AG08396 (cell line): Measurements from ENCODE around the gene ATRN.

ENCODE experiments used
- DNase-seq: peaks from one replicate; pipeline ENCODE4 v3.0.0; 2012; ENCODE audit warnings: low spot score, mixed read lengths

Gene ATRN

DNA sequence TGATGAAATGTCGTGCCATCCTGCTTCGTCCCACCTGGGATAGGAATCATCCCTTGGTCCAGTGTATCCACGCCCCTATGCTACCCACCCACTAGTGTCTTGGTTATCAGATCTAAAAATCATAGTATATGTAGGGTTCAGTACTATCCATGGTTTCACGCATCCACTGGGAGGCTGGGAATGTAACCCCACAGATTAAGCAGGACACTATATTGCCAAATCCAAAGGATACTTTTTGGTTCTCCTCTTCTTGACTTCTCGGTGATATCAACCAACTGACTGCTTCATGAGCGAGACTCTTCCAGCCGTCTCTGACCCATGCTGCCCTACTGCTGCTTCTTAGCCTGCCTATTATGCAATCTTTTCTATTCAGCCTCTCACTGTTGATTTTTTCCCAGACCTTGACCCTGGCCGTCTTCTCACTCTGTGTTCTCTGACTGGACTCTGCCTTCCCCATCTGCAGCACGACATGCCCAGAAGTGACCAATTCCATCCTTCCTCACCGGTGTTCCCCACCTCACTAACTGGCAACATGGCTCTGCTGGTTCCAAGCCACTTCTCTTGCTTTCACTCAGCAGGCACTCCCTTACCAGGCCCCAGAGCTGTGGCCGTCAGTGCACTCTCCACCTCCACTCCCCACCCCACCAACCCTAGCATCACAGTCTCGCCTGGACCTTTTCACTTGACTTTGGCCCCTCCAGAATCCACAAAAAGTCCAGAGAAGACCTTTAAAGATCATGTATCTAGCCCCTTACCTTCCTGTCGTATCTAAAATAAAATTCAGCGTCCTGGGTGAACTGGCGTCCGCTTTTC lies 157.9 kb downstream of the ATRN start:
- no peak for DNase-seq

DNA sequence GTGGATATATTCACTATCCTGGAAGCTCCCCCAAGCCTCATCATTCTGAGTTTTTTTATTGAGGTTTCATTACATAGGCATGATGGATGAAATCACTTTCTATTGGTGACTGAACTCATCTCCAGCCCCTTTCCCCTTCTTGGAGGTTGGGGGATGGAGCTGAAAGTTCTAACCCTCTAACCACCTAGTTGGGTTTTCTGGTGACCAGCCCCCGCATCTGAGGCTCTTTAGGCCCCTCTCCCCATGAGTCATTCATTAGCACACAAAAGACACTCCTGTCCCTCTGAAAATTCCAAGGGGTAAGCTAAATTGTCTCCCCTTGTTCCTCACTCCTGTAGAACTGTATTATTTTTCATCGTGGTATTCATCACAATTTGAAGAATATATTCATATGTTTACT lies 159.1 kb downstream of the ATRN start:
- DNase-seq, result no peak

DNA sequence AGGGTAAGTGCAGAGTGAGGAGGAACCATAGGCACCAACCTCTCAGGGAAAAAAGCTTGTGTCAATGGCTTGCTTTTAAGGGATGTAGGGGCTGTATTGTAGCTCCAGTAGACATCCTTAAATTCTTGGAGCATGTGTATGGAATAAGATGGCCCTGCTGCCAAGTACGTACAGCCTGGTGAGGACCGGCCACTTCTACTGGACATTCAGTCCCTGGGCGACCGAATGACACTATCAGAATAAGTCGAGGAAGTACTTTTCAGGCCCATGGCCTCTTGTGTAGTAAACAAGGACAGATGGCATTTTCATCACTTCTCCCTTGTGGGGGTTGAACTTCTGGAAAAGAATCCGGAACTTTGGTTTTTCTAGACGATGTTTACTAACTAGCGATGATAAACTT lies 159.6 kb downstream of the ATRN start:
- DNase-seq, result no peak

DNA sequence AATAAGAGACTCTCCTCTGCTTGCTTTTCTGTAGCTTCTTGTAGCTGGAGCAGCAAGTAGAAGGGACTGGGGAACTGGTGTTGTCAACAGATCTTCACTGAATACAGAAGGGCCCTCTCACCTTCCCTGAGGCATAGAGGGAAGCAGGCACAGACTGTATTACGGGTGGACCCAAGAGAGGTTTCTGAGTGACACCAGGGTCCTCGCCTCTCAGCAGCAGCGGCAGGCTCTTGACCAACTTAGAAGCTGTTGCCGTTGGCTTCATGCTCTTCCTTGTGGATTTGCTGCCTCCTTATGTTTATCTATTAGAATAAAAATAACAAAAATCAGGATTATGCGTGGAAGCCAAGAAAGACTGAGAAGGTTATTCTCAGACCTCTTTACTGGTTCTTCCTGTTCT lies 160.7 kb downstream of the ATRN start:
- DNase-seq, result no peak

DNA sequence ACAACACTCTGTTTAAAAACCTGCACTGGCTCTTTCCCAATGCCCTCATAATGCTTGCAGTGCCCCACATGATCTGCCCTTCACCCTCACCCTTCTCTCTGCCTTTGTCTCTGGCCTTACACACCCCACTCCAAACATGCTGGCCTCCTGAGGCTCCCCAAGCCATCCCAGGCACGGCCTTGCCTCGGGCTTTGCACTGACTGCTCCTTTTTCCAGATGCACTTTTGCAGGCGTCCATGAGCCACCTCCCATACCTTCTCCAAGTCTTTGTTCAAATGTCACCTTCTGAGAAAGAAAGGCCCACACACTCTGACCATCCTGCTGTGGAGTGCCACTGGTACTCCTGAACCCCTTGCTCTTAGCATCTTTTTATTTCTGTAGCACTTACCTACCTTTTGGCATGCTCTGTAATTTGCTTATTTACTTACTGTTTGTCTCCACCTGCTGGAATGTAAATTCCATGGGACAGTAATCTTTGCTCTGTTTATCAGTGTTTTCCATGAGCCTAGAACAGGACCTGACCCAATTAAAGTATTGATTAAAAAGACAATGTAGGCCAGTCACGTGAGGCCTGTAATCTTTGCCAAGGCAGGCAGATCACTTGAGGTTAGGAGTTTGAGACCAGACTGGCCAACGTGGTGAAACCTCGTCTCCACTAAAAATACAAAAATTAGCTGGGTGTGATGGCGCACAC lies 161.6 kb downstream of the ATRN start:
- DNase-seq, result no peak

DNA sequence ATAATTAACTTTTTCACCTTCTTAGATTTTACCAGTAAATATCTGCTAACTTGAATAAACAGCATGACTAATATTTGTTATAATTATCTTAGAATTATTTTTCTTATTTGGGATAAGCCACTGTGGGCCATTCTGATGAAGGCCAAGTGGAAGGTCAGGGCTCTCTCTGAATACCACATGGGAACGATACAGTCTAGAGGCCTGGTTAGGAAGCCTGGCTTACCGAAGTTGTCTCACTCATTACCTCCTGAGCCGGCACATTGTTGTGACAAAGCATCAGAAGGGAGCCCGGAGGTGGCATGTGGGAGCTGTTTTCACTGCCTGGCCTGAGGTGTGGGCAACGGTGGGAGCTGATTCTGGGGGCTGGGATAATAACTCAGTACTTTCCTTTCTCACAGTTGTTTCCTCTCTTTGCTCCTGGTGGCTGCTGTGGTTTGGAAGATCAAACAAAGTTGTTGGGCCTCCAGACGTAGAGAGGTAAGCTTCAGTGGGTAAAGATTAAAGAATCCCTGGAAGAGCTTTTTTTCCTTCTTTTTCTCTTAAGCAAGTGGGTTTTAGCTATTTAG lies 163.2 kb downstream of the ATRN start:
- no peak for DNase-seq

DNA sequence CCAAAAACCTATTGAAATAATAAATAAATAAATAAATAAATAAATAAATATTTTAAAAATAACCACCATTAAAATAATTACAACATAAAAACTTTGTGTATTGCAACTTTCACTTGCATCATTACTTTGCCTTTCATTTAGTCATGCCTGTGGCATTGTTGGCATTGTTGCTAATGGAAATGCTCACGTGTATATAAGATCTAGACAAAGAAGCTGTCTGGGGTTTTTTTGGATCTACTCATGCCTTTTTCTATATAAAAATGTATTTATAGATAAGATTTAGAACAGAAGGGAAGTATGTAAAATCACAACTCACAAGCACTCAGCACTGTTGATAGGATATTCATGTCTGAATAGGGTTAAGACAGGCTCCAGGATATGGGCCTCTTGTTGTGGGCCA lies 164.5 kb downstream of the ATRN start:
- DNase-seq, result no peak

DNA sequence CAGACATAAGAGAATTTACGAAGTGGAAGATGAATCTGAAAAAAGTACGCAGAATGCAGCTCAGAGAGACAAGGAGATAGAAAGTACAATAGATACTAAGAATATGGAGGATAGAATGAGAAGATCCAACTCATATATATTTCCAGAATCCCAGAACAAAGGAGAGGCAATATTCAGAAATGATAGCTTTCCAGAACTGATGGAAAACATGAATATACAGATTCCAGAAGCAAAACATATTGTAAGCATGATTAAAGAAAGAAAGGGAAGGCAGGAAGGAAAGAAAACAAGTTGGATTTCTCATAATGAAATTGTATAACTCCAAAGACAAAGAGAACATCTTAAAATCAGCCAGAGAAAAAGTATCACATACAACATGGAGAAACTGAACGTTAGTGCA lies 169.4 kb downstream of the ATRN start:
- no peak for DNase-seq

DNA sequence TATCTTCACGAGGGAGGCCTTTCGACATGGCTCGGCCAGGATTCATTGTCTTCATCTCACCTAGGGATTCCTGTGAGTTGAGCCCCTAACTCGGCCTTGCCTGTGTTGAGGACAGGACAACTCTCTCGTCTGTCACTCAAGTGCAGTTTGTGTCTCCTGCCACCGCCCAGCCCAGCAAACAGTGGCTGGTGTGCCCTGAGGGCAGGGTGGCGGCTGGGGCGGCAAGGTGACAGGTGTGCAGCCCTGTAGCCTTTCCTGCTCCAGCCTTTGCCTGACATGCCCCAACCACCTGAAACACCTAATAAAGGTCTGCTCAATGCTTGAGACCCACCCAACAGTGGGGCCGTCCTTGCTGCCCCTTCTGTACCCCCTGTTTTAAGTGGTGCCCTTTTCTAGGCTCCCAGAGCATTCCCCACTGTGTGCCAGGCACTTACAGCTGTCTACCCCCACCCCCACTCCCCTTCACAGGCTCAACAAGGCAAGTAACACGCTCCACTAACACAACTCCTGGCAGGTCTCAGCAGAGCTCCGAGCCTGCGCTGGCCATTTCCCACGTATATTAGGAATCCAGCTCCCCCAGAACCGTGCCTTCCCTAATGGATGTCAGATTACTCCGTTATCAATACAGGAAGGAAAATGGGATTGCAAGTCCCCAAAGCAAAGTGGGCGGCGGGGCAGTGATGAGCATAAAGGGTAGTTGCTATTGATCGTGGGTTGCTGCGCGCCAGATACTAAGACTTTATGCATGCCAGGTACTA lies 174.7 kb downstream of the ATRN start:
- no peak for DNase-seq

DNA sequence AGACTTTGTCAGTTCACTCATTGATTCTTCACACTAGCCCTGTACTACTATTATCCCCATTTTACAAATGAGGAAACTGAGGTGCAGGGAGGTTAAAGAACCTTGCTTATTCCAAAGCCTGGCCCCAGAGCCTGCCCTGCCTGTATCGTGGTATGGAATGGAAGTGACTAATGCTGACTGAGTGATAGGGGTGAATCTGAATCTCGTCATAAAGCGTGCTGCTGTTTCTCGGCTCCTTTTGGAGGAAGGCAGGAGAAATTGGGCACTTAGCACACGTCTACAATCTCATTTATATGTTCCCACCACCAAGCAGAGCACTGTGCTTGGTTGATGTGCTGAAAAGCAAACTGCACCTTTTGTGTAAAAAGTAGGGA lies 175.2 kb downstream of the ATRN start:
- no peak for DNase-seq

DNA sequence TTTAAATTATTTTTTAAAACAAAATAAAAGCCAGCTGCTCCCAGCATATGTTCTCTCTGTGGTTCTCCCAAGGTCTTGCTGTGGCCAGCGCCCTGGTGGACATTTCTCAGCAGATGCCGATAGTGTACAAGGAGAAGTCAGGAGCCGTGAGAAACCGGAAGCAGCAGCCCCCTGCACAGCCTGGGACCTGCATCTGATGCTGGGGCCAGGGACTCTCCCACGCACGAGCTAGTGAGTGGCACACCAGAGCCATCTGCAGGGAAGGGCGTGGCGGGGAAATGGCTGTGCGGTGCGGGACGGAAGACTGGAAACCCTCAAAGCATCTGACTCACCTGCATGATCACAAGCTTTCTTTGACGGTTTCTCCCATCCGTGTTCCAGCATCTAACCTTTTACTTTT lies 175.8 kb downstream of the ATRN start:
- no peak for DNase-seq

DNA sequence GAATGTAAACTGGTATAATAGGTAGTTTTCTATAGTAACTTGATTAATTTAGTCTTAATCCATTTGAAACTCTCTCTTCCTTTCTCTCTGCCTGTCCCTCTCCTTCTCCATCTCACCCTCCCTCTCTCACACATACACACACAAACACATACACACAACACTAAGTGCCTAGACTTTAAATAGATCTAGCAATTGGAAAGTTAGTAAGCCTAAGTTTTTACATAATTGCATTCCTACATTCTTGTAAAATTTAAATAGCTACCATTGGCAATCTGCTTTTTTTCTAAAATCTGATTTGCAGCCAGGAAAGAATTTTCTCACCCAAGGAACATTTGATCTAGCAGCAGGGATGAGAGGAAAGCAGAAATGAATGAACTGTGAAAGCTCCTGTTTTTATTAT lies 176.7 kb downstream of the ATRN start:
- no peak for DNase-seq

DNA sequence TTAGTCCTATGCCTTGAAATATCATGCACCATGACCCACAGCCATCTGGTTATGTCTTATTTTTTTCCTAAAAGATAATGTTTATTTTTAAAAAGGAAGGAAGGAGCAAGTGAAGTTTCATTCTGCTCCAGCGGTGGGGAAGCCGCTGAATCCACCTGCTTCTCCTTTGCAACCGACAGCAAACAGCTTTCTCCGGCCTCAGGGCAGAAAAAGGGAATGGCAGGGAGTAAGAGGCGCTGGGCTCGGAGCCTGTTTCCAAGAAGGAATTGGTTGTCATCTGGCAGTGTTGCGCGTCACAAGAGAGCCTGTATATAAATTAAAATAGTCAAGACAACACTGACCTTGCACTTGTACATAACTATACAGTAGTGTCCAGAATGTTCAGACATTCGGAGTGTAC lies 178.1 kb downstream of the ATRN start:
- no peak for DNase-seq

DNA sequence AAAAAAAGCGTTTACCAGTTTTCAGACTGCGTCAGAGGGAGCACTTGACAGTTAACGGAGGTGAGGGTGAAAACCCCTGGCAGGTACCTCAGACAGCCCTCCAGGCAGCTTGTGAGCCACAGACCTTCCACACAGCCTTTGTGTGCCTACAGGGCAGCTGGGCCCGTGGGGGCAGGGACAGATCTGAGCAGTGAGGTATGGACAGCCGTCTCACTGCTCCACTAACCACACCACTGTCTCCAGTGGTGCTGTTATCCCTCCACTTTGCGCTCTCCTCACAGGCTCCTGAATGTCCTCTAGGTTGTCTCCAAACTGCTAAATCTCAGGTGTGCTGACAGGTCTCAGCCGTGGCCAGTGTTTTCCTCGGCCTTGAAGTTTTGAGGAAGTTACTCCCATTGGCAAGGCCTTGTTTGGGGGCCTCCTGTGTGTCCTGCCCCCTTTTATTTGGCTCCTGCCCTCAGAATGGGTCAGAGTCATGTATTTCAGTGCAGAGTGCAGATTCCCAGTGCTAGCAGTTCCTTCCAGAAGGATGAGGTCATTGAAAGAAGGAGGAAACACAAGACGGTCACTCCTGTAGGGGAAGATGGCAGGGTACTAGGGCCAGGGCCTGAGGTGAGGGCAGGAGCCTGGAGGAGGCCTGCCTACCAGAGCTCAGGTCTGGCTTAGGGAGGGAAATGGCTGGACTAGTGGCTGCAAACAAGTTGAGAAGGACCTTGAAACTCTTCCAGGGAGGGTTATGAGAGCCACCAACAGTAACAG lies 180.6 kb downstream of the ATRN start:
- no peak for DNase-seq

DNA sequence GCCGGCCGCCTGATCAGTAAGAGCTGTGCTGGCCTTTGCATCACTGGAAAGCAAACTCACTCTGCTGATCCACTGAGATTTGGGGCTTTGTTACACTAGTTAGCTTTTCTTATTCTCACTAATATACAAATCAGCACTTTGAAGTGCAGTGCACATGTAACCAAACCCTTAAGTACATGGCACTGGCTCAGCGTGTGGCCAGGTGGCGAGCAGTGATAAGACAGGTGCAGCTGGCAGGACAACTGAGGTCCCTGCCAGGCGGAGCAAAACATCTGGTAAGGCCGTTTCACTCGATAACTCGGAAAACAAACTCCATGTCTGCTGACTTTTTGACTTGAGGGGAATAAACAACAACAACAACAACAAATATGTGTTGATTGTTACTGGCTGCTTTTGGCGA lies 181.4 kb downstream of the ATRN start:
- no peak for DNase-seq

DNA sequence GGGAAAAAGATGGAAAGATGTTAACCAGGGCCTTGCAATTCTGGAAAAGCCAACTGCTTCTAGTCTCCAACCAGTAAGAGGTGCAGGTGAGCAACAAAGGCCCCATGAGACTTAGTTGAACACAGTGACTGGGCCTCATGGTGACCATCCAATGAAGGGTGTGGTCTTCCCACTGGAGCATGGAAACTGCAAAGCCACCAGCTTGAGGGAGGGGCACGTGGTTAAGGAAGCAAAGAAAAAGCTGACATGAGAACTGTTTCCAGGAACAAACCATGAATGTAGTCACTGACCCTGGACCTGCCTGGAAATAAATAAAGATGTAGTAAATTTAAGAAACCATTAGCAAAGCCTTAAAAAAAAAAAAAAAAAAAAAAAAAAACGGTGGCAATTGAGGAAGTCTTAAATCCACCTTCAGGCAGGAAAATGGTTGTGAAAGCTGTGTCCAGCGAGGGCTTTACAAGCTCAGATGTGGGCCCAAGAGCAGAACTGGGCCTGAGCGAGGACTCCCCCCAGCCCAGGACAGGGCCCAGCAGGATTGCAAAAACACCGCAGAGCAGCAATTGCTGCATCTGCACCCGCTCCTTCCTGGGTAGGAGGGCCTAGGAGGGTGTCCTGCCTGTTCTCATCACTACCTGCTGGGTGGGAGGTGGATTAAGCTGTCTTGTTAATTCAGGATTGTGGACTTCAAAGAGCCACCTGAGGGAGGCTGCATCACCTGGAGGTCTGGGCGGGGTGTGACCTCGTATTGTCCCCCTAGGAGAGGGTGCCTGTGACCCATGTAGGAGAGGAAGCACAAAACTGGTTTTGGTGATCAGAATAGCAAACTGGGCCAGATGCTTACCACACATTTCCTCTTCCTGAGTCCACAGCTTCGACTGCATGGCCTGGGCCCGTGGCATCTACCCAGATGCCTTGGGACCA lies 182.1 kb downstream of the ATRN start:
- DNase-seq, result no peak

DNA sequence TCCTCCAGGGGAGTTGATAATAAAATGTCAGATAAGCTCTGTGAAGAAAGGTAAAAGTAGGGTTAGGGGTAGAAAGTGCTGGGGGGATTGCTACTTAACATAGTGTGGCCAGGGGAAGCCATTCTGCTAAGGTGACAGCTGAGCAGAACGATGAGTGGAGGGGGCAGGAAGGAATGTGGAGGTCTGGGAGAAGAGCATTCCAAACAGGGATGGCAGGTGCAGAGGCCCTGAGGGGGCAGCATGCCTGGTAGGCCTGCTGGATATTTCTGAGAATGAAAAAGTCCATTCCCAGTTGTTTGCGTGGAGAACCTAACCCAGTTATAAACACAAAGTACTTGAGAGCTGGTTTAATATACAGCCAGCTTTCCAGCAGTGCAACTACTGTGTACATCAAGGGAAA lies 183.1 kb downstream of the ATRN start:
- DNase-seq, result no peak

DNA sequence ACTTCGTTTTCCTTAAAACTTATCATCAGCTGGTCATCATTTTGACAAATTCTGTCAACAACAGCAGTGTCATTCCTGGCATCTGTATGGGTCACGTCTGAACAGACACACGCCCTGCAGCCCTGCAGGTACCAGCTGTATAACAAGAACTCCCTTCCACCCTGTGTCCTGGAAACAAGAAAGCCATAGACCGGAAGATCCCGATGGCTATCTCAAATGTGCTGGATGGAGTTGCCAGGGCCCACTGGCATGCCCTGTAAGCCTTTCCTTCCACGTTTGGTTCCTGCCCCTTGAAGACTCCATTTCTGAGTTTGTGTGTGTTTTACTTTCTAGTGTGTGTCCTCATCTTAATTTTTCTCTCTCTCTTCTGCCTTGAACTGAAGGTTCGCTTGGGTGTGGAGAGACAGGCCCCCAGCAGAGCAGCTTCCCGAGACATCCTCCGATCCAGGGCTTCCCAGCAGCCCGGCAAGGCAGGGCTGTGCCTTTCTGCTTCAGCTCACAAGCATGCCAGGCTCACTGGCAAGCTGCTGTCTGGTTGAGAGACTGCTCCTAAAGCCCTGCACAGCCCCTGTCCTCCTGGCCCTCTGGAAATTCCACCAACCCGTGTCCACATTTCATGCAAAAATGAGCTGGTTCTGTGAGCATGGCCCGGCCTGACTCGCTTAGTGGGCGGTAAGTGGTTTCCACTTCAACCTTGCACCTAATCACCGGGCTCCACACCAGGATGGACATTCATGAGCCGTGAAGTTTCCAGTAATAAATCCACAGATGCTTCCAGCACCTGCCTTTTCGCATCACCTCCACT lies 183.7 kb downstream of the ATRN start:
- no peak for DNase-seq

DNA sequence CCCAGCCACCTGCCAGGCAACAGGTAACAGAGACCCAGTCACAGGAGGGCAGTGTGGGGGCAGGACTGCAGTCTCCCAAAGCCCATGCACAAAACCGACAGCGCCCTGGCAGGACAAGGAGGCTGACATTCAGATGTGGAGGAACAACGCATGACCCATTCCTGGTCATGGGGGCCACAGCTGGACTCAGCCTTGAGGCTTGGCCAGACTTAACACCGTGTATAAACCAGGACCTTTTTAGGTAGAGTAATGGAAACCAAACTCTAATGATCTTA lies 184.2 kb downstream of the ATRN start:
- no peak for DNase-seq

DNA sequence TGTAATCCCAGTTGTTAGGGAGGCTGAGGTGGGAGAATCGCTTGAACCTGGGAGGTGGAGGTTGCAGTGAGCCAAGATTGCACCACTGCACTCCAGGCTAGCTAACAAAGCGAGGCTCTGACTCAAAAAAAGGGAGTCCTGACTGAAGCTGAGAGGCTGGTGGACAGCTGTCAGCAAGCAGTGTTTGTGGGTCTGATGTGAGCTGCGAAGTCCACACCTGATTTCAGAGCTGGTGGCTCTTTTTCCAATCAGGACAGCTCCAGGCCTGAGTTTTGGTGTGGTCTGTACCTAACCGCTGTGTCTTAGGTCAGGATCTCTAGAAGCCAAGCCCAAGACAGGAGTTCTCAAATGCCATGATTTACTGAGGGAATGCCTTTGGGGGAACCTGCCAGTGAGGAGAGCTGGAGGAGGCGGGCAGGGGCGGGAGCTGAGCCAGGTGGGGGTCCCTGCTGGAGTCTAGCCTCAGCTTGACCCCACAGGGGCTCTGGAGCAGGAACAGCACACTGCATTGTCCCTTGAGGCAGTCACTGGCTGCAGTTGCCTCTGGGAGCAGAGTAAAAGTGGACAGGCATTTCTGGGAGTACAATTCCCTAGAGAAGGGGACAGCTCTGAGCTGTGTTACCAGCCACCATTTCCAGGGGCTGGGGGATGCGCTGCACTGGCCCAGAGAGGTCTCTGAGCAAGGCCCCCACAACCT lies 187.3 kb downstream of the ATRN start:
- DNase-seq, result no peak
